Prostate gland (tissue), 2 donors: ENCODE results near the gene CAPZB.

Experiments used
- CTCF ChIP-seq, 4 experiments: fragments of 200-600 bp in 2 of 4; fragments of 450-650 bp in 2 of 4; sonication (generic) in 2 of 4; IDR thresholded peaks; 1 replicate in 3 of 4; 2 replicates in 1 of 4; pipeline ENCODE4 v1.5.1; 2016 to 2019; ENCODE audit warnings: antibody characterized with exemption in 4 of 4, mild to moderate bottlenecking in 2 of 4, moderate library complexity in 2 of 4
- POLR2A ChIP-seq: fragments of 450-650 bp; IDR thresholded peaks from one replicate; pipeline ENCODE4 v1.6.1; 2016; ENCODE audit warnings: antibody characterized with exemption, mild to moderate bottlenecking
- POLR2AphosphoS5 ChIP-seq: sonication (generic); formaldehyde crosslinking; IDR thresholded peaks from one replicate; pipeline ENCODE4 v1.6.1; 2017; ENCODE audit warnings: antibody characterized with exemption

DNA sequence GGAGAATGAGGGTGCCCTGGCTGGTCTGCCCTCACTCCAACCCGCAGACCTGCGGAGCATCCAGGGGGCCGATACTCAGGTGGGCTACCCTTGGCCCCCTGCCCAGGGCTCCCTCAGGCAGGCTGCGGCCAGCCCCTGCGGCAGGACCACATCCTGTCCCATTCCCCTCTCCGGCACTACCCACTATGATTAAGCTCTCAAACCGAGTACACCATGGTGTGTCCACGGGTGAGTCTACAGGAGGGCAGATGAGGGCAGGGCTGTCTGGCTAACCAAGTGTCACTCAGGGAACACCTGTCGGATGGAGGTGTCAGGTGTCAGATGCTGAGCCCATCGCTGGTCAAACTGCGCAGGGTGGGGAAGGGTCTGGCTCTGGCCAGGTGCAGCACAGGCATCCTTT, 126.0 kb downstream of the CAPZB start:
- TF ChIP-seq CTCF (IDR thresholded peaks at IDR 0.05), result no peak
- no peak for TF ChIP-seq POLR2A
- no peak for TF ChIP-seq POLR2AphosphoS5
